ENCODE data around the gene SCN9A.
A peak's percentile ranks its signal among the peaks of the same experiment; 100 is the strongest.

DNA sequence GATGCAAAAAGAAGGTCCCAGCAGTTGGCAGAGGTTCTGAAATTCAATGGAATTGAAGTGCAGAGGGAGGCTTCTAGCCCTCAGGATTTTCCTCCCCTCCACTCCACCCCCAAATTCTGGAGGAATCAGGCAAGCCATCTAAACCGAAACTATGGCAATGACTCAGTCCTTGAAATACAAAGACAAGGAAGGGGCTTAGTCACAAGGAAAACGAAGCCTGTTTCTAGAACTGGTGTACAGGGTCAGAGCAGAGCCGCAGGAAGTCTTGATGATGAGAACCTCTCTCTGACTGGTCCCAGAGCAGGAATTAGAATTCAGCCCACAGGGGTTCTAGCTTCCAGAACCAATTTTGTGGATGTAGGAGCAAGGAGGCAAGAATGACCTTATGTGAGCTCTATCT lies 136.2 kb downstream of the SCN9A start:
- no peak for TF ChIP-seq BHLHE40 (IDR thresholded peaks at IDR 0.05; ENCODE audit: low read depth, low read length)
- TF ChIP-seq MAZ (IDR thresholded peaks at IDR 0.05; ENCODE audit: borderline replicate concordance, low read depth, low read length), result peak; percentile 57; the same call in 1 of the 2 replicates
- TF ChIP-seq MXI1 (IDR thresholded peaks at IDR 0.05; ENCODE audit: borderline replicate concordance, low read depth, low read length), result no peak
